ENCODE results near the gene MTUS2.
"Not testable (repeated sequence)": the region's sequence is repeated elsewhere in the genome, so short reads cannot be mapped to it uniquely, and the experiment has no call there.

DNA sequence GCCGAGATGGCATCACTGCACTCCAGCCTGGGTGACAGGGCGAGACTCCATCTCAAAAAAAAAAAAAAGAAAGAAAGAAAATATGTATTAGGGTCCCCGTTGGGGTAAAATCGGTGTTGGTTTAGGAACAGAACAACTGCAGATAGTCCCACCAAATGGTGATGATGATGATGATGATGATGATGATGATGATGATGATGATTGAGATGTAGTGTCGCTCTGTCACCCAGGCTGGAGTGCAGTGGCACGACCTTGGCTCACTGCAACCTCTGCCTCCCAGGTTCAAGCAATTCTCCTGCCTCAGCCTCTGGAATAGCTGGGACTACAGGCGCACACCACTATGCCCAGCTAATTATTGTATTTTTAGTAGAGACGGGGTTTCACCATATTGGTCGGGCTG lies 570.5 kb downstream of the MTUS2 start:
- TF ChIP-seq, protein P1, sequence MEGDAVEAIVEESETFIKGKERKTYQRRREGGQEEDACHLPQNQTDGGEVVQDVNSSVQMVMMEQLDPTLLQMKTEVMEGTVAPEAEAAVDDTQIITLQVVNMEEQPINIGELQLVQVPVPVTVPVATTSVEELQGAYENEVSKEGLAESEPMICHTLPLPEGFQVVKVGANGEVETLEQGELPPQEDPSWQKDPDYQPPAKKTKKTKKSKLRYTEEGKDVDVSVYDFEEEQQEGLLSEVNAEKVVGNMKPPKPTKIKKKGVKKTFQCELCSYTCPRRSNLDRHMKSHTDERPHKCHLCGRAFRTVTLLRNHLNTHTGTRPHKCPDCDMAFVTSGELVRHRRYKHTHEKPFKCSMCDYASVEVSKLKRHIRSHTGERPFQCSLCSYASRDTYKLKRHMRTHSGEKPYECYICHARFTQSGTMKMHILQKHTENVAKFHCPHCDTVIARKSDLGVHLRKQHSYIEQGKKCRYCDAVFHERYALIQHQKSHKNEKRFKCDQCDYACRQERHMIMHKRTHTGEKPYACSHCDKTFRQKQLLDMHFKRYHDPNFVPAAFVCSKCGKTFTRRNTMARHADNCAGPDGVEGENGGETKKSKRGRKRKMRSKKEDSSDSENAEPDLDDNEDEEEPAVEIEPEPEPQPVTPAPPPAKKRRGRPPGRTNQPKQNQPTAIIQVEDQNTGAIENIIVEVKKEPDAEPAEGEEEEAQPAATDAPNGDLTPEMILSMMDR (IDR thresholded peaks at IDR 0.05), result not testable (repeated sequence)
- not testable (repeated sequence) for TF ChIP-seq POLR2A (IDR thresholded peaks at IDR 0.05)

All from suprapubic skin (tissue), 3 donors.